ENCODE measurements around the gene CDH15.

CDH15 gene

GRCh38 chr16:89140981-89141883, 30.3 kb upstream of the CDH15 start:
- DNase-seq = no peak

- no peak for DNase-seq
These were observed 29.7 kb upstream of the CDH15 start for GRCh38 chr16:89141884-89142267.

- DNase-seq = peak; percentile 44 to 55
These were observed 28.9 kb upstream of the CDH15 start for GRCh38 chr16:89142474-89143195.

- no peak for DNase-seq
These were observed 28.3 kb upstream of the CDH15 start for GRCh38 chr16:89143201-89143741.

- DNase-seq = no peak
These were observed 27.5 kb upstream of the CDH15 start for GRCh38 chr16:89143911-89144675.

- no peak for DNase-seq
These were observed 26.9 kb upstream of the CDH15 start for GRCh38 chr16:89144681-89145080.

GRCh38 chr16:89145406-89146161, 26.0 kb upstream of the CDH15 start:
- no peak for DNase-seq

- DNase-seq = no peak
These were observed 25.1 kb upstream of the CDH15 start for GRCh38 chr16:89146211-89147005.

- DNase-seq = no peak
These were observed 24.3 kb upstream of the CDH15 start for GRCh38 chr16:89147085-89147817.

GRCh38 chr16:89149386-89149785, 22.2 kb upstream of the CDH15 start:
- DNase-seq = no peak

GRCh38 chr16:89150090-89150835, 21.3 kb upstream of the CDH15 start:
- no peak for DNase-seq

GRCh38 chr16:89150981-89151380, 20.6 kb upstream of the CDH15 start:
- no peak for DNase-seq

GRCh38 chr16:89152831-89153700, 18.5 kb upstream of the CDH15 start:
- DNase-seq = peak in 1 of 2 donors; percentile 6

- no peak for DNase-seq
These were observed 17.7 kb upstream of the CDH15 start for GRCh38 chr16:89153848-89154271.

GRCh38 chr16:89154390-89155183, 17.0 kb upstream of the CDH15 start:
- DNase-seq = no peak

- peak; percentile 16 for DNase-seq
These were observed 16.3 kb upstream of the CDH15 start for GRCh38 chr16:89155184-89155679.

Data from inflammatory macrophage (primary cell).